Mucosa of descending colon (tissue), 3 donors: Measurements from ENCODE around the gene TMEM41A. TPM values are rescaled to one million over a fixed set of nuclear protein-coding genes. Genes with fewer than 3 reads are reported as not detected.

Source experiments
- ATAC-seq: fragments of 200-7000 bp; cut with Tn5 transposase; one replicate; pipeline ENCODE4 v1.9.1; 2020; ENCODE audit warnings: mild to moderate bottlenecking, moderate library complexity
- DNase-seq, 3 donors: peaks; one replicate each; pipeline ENCODE4 v3.0.0-alpha.2; 2020
- H3K36me3 ChIP-seq: fragments of 200-600 bp; one replicate; pipeline ENCODE4 v1.8.0; 2021; ENCODE audit warnings: low read depth, mild to moderate bottlenecking
- H3K4me1 ChIP-seq: fragments of 200-600 bp; one replicate; pipeline ENCODE4 v1.8.0; 2021; ENCODE audit warnings: low read depth, mild to moderate bottlenecking
- H3K4me3 ChIP-seq: fragments of 200-600 bp; one replicate; pipeline ENCODE4 v1.8.0; 2021; ENCODE audit warnings: mild to moderate bottlenecking
- H3K9me3 ChIP-seq: fragments of 200-600 bp; one replicate; pipeline ENCODE4 v1.8.0; 2021; ENCODE audit warnings: mild to moderate bottlenecking
- intact Hi-C, 2 donors: fragments of 100-400 bp; cut with DNase I in 1 of 2; cut with micrococcal nuclease in 1 of 2; formaldehyde crosslinking; loops; one replicate each; pipeline versions ENCODE4 v1.11.0 to v1.11.1; 2022; cut with DNase I, micrococcal nuclease
- total RNA-seq, 3 donors: library from RNA; stranded (reverse); fragmentation: NEBNext Ultra II Directional in 2 of 3; extraction: Animal tissue kit (Norgen Biotek cat#: 25700) in 2 of 3; gene quantifications; one replicate each; pipeline versions ENCODE4 v1.2.1 to v1.2.4, GENCODE V29; 2021 to 2023
- TF ChIP-seq, protein P1 (sequence below): fragments of 200-600 bp; IDR thresholded peaks from one replicate; pipeline ENCODE4 v1.8.0; 2022; ENCODE audit warnings: antibody characterized with exemption, mild to moderate bottlenecking
- donor health status: DM: no; HTN: no; CAD: no; lungs with moderate emphysema.
- donor health status: DM: no; HTN: no; CAD: no.
- donor health status: DM: no; HTN: yes; CAD: no.

TMEM41A gene
- total RNA-seq, 3 donors from 2014 or later, result 13.1 to 14.4 (median 14.4) TPM

GRCh38 chr3:185521349-185522138 lies 22.7 kb upstream of the TMEM41A start:
- DNase-seq (no peak), ATAC-seq (no peak)
- Histone ChIP-seq H3K4me1 (no peaks in the 10 kb centered on the region), H3K4me3 (no peak overlapping the region), H3K9me3 (no peaks in the 10 kb centered on the region), H3K36me3 (no peaks in the 10 kb centered on the region)
- TF ChIP-seq, protein P1, sequence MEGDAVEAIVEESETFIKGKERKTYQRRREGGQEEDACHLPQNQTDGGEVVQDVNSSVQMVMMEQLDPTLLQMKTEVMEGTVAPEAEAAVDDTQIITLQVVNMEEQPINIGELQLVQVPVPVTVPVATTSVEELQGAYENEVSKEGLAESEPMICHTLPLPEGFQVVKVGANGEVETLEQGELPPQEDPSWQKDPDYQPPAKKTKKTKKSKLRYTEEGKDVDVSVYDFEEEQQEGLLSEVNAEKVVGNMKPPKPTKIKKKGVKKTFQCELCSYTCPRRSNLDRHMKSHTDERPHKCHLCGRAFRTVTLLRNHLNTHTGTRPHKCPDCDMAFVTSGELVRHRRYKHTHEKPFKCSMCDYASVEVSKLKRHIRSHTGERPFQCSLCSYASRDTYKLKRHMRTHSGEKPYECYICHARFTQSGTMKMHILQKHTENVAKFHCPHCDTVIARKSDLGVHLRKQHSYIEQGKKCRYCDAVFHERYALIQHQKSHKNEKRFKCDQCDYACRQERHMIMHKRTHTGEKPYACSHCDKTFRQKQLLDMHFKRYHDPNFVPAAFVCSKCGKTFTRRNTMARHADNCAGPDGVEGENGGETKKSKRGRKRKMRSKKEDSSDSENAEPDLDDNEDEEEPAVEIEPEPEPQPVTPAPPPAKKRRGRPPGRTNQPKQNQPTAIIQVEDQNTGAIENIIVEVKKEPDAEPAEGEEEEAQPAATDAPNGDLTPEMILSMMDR, result no peak
- intact Hi-C loops, result no loop called here

DNA sequence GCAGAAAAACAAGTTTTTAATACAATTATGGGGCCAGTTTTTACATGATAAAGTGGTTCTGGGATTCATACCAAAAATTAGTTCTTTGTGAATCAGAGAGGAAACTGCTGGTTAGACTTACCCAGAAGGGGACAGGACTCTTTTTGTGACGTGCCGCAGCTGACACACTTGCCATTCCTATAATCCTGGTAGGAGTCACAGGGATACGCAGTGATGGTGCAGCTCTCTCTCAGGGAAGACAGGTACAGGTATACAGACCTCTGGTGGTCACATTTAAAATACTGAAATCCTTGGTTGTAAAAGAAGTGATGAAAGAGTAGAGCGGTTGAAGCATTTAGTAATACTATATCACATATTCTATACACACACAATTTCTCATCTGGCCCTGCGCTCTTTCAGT lies 20.2 kb upstream of the TMEM41A start:
- DNase-seq (no peak), ATAC-seq (no peak)
- no peaks in the 10 kb centered on the region for H3K36me3 ChIP-seq
- no peak overlapping the region for H3K4me3 ChIP-seq
- H3K9me3 ChIP-seq, result no peaks in the 10 kb centered on the region
- intact Hi-C loops, result no loop called here
- H3K4me1 ChIP-seq, result no peaks in the 10 kb centered on the region
- TF ChIP-seq, protein P1, result no peak

- TF ChIP-seq, protein P1, result no peak
- H3K4me1 ChIP-seq, result no peaks in the 10 kb centered on the region
- ATAC-seq, result no peak
- no peak overlapping the region for H3K4me3 ChIP-seq
- no peak for DNase-seq
- H3K36me3 ChIP-seq, result no peaks in the 10 kb centered on the region
- no peaks in the 10 kb centered on the region for H3K9me3 ChIP-seq
- intact Hi-C loops, result no loop called here
Measured at GRCh38 chr3:185517387-185518130, 18.7 kb upstream of the TMEM41A start.

DNA sequence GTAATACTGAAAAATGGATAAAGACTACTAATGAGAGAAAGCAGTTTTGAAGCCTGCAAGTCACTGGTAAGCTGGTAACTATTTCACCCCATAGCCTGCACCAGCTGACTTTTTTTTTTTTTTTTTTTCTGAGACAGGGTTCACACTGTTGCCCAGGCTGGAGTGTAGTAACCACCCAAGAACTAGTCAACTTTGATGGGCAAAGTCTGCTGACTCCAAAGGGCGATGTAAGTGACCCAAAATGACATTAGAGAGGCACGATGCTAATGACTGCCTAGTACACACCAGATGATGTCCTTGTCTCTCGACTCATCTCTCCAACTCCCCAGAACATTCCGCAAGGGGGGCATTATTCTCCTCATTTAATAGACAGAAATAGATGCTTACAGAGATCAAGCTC lies 12.9 kb upstream of the TMEM41A start:
- intact Hi-C loops, result no loop called here
- TF ChIP-seq, protein P1, result no peak
- H3K4me3 ChIP-seq, result no peak overlapping the region
- ATAC-seq (no peak), DNase-seq (no peak)
- no peaks in the 10 kb centered on the region for H3K9me3 ChIP-seq
- H3K36me3 ChIP-seq, result no peaks in the 10 kb centered on the region
- no peaks in the 10 kb centered on the region for H3K4me1 ChIP-seq

GRCh38 chr3:185508335-185508991 lies 9.6 kb upstream of the TMEM41A start:
- no peak for ATAC-seq
- no peaks in the 10 kb centered on the region for H3K4me1 ChIP-seq
- TF ChIP-seq, protein P1, result no peak
- no peaks in the 10 kb centered on the region for H3K9me3 ChIP-seq
- DNase-seq, result no peak
- H3K4me3 ChIP-seq, result no peak overlapping the region
- no peaks in the 10 kb centered on the region for H3K36me3 ChIP-seq
- intact Hi-C loops, result no loop called here
